HG03103 (cell line): Measurements from ENCODE around the gene RGS2.
A peak's percentile ranks its signal among the peaks of the same experiment; 100 is the strongest.

Source experiments
- ATAC-seq: cut with Tn5 transposase; IDR thresholded peaks from one replicate; pipeline ENCODE4 v1.9.1; 2021; ENCODE audit warnings: low read depth; ENCODE audit not compliant: unreplicated experiment

The RGS2 gene, protein sequence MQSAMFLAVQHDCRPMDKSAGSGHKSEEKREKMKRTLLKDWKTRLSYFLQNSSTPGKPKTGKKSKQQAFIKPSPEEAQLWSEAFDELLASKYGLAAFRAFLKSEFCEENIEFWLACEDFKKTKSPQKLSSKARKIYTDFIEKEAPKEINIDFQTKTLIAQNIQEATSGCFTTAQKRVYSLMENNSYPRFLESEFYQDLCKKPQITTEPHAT

GRCh38 chr1:192808518-192809306 is at the start of gene RGS2:
RGS2 (plus strand) TSS chr1:192809039; CDS start chr1:192809072, 33 bp downstream.
- peak; percentile 87 for ATAC-seq

- ATAC-seq: no peak
These were observed 49.7 kb upstream of the RGS2 start for GRCh38 chr1:192759104-192759503.

DNA sequence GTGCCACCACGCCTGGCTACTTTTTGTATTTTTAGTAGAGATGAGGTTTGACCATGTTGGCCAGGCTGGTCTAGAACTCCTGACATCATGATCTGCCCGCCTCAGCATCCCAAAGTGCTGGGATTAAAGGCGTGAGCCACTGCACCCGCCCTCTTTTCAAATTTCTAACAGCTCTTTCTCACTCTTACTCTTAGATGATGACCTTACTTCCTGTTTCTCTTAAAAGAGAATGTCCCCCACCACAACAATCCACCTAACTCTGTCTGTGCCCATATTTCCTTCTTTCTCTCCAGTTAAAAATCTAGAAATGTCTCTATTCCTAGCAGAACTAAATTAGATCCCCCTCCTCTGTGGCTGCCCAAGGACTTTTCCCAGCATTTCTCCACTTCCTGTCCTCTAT is 46.6 kb upstream of the RGS2 start:
- no peak for ATAC-seq

GRCh38 chr1:192763243-192763642 is 45.6 kb upstream of the RGS2 start:
- ATAC-seq: no peak

- no peak for ATAC-seq
These were observed 45.1 kb upstream of the RGS2 start for GRCh38 chr1:192763756-192764155.

GRCh38 chr1:192764675-192765074 is 44.2 kb upstream of the RGS2 start:
- no peak for ATAC-seq

DNA sequence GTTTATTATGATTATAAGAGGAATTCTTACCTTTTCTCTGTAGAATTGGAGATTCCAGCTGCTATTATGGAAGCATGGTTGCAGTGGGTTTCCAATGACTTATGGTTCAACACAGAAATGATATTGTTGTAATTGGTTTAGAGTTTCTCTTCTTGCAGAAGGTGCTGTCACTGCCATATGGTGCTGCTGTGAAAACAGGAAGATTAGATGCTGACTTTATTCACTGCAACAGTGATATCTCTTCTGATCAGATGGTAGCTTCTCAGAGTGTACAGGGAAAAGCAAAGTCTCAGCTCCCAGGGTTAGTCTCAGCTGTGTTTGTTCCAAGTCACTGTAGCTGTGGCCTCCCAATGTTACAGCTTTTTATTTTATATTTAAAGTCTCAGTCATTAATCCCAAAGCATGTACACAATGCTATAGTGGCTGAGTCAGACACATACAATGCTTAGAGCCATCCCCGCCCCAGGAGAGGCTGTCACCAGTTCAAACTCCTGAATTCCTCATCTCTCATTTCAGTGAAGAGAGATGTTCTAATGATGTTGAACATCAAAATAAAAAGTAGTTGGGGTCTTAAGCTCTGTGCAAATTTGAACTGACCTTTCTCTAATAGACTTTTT is 42.7 kb upstream of the RGS2 start:
- no peak for ATAC-seq

DNA sequence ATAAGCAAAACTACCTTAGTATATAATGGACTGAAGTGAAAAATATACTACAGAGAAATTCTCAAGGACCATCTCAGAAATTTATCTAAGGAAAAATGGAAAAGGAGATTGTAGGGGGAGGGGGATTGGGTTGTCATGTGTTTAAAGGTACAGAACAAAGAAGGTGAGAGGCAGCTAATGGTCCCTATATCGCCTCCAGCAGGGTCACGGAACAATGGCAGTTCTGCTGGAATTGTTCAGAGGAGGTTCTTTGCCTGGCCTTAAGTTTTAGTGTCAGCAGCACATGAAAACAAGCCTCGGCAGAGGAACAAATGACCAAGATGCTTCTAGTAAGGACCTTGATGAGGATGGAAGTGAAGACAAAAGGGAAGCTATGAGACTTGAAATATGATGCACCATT is 42.0 kb upstream of the RGS2 start:
- ATAC-seq: no peak

GRCh38 chr1:192767798-192768197 is 41.0 kb upstream of the RGS2 start:
- no peak for ATAC-seq

GRCh38 chr1:192768463-192768862 is 40.4 kb upstream of the RGS2 start:
- no peak for ATAC-seq

DNA sequence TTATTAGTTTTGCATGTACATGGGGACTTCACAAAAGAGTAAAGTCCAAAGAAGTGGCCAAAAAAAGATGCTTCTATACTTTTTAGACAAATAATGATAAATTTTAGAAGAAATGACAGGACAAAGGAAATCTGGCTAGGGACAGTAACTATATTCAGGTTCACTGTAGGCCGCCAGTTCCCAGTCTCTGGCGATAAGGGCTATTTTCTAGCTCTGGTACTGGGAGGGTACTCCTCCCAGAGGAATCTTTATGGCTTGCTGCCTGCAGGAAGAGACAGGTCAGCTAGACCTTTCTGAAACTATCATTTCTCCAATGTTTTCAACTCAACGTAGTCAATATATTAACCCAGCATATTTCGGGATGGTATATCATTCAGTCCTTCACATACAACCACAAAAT is 37.5 kb upstream of the RGS2 start:
- ATAC-seq: no peak

GRCh38 chr1:192775631-192776030 is 33.2 kb upstream of the RGS2 start:
- no peak for ATAC-seq

GRCh38 chr1:192776206-192776605 is 32.6 kb upstream of the RGS2 start:
- ATAC-seq: no peak

DNA sequence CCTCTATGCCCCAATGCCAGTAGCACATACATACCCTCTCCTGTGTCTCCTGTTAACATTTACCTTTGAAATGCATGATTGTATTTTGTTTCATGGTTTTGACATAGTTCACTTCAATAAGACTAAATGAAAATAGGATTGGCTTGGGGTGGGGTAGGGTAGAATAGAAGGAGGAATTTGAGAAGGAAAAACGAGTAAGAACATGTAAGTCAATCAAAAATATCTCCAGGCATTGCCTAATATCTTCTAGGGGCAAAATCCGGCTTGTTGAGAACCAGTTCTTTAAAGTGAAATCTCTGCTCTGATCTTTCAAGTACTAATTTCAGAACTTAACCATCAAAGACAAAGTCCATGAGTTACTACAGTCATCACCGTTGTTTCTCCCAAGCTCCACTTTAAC is 31.8 kb upstream of the RGS2 start:
- no peak for ATAC-seq

DNA sequence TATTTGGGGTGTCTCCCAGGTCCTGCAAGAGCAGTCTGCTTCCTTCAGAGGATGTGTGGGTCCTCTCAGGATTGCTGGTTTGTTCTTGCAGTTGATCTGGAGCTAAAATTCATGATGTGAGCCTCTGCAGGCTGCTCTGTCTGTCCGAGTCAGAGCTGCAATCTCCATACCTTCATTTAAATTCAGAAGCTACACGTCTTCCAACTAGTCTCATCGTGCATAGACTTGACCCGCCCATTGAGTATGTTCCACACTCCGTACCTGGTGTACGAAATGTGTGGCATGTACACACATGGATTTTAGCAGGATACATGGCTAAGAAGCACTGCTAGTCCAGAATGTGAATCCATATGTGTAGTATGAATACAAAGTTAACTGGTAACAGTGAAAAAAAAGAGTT is 25.0 kb upstream of the RGS2 start:
- ATAC-seq: no peak

DNA sequence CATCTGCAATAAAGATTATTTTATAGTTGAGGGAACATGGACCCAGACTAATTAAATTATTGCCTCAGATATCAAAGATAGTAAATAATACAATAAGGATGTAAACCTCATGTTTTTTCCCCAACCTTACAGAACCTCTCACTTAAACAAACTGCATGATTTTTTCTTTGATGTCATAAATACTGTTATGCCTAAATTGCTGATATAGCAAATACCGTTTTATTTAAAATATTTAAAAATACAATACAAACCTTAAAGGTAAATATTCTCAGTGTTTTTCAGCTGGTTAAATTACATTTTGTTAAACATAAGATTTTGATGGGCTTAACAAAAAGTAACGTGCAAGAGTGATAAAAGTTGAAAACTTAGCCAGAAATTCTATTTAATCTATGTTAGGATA is 24.4 kb upstream of the RGS2 start:
- no peak for ATAC-seq

- ATAC-seq: no peak
These were observed 22.3 kb upstream of the RGS2 start for GRCh38 chr1:192786576-192786975.

DNA sequence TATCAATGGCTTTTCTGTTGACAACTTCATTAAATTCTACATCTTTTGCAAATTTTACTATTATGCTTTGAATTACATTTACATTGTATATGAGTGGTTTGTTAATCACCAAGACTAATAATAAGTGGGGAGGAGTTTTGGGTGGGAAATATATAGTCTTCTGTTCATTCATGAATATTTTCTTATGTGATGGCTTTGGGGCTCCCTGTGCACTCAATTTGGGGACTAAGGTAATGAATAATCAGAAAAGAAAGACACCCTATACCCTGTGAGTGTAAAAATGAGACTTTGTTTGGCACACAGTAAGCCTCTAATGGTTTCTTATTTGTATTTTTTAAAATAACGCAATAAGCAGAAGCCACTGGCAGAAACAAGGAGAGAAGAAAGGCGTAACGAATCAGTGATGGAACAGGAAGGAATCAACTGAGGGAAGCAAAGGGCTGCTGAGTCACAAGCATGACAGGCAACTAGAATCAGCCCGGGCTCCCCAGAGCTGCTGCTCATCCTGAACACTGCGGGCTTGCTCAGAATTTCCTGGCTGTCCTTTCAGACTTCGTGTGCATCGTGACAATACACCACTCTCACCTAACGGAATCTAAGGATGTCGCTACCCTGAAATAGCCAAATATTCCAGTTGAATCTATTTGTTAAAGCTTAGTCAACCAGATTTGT is 20.8 kb upstream of the RGS2 start:
- ATAC-seq: no peak

DNA sequence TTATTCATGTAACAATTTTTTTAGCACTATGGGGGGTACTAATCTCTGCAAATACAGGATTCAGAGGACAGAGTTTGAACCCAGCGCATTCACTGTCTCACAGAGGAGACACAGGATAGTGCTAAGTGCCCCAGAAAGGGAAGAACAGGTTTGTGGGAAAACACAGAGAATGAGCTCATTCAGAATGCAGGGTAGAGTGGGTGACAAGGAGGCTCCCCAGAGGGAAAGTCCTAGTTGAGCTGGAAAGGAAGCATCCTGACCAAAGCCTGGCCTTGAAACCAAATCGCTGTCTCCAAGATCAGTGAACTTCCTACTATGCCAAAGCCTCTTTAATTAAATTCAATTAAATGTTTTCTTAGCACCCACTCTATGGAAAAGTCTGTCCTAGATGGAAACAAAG is 19.0 kb upstream of the RGS2 start:
- ATAC-seq: no peak

GRCh38 chr1:192792628-192793027 is 16.2 kb upstream of the RGS2 start:
- ATAC-seq: no peak

DNA sequence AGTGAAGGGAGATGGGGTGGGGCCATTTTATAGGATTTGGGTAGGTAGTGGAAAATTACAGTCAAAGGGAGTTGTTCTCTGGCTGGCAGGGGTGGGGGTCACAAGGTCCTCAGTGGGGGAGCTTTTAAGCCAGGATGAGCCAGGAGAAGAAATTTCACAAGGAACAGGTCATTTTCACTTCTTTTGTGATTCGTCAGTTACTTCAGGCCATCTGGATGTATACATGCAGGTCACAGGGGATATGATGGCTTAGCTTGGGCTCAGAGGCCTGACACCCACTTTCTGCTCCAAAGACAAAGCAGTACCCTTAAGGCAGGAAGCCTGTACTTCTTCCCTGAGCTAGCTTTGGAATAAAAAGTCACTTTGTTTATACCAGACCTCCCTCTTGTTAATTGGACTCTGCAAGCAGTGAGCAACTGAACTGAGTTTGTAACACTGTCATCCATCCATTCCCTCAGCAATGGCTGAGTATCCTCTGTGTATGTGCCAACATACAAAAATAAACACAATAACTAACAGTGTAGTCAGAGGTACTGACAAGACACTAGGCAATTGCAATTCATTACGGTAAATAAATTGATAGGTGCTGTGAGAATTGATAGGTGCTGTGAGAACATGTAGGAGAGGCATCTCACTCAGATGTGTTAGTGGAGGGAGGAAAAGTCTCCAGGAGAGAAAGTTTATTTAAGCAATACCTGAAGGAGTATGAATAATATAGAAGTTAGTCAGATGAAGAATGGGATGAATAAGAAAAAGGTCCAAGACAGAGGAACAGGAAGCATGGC is 14.7 kb upstream of the RGS2 start:
- ATAC-seq: no peak
